HTR-8/SVneo (cell line): Measurements from ENCODE around the gene TNIK.

Experiments used
- DNase-seq: peaks from one replicate; pipeline ENCODE4 v3.0.0; 2011; ENCODE audit warnings: low spot score, mixed read lengths; ENCODE audit not compliant: insufficient read length
- FAIRE-seq: peaks from 2 replicates; lab custom pipeline; 2011; peaks lifted over from hg19 to GRCh38; lab: Jason Lieb, UNC

TNIK gene

DNA sequence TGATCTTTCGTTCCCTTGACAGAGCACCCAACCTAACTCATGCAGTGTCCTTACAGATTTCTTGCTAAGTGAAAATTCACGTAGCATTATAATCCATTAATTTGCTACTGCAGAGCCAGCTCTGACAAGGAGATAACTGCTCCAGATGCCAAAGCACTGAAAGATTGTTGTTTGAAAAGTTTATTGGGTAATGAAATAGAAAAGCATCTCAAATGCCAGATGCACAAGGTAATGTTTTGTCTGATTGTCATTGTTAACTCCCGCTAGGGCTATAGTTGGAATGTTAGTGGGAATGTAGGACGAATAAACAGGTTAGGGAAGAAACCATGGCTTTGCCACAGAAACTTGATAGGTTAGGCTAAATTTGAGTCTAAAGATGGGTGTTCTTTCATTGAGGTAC, 413.4 kb downstream of the TNIK start:
- no peak for FAIRE-seq

DNA sequence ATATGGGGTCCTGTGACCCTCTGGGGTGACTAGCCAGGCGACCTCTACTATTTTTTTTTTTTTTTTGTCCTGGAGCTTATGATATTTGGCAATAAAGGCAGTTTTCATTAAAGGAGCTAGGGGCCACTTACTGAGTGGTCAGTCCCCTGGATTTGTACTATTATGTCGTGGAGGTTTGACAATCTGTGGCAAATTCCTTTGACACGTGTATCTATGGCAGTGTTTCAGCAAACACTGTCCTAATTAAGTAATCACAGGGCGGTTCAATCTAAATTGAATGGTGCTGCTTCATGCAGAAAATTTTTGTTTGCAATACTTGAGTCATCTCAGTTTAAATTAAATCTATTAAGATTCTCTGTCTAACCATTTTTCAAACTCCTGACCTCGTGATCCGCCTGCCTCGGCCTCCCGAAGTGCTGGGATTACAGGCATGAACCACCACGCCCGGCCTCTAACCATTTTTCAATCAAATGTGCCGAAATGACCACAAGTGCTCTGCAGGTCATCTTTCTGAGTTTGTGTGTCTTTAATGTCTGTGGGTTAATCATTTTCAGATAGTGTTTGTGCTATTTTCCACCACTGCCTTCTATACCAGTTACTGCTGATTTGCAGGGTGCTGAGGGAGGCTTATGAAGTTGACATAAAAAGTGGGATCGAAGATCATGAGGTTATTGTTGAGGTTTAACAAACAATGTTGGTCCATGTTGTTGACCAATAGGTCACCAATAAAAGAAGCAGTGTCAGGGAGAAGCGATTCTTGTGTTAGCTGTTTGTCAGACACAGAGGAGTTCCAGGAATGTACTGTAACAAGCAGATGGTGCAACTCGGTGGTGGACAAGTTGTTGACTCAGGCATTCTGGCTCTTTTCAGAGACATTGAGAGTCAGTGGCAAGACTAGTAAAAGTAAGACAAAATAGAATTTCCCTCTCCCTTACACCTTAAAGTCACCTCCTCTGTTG, 415.1 kb downstream of the TNIK start:
- FAIRE-seq (no peak), DNase-seq (no peak)

More for the DNA sequence above, 413.4 kb downstream of the TNIK start:
- no peak for DNase-seq

- FAIRE-seq = no peak
- no peak for DNase-seq
Observed at GRCh38 chr3:171044384-171044783, 415.8 kb downstream of the TNIK start.

DNA sequence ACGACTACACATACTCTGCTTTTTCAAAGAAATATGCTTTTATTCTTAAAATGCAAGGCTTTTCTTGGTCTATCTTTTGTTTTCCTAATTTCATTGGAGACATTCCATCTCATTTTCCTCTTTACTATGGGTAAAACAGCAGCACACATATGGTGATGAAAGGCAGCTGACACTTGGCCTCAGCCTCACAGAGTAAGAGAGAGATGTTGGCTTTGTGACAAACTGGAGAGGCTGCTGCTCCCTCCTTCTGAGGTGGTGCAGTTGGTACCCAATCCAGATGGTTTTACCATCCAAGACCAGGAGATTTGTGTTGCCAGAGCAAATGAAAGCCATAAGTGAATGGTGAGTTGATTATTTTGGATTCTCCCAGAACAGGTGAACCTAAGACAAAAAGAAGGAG, 420.5 kb downstream of the TNIK start:
- no peak for DNase-seq
- no peak for FAIRE-seq

- FAIRE-seq = no peak
Observed at GRCh38 chr3:171038342-171038741, 421.9 kb downstream of the TNIK start.

DNA sequence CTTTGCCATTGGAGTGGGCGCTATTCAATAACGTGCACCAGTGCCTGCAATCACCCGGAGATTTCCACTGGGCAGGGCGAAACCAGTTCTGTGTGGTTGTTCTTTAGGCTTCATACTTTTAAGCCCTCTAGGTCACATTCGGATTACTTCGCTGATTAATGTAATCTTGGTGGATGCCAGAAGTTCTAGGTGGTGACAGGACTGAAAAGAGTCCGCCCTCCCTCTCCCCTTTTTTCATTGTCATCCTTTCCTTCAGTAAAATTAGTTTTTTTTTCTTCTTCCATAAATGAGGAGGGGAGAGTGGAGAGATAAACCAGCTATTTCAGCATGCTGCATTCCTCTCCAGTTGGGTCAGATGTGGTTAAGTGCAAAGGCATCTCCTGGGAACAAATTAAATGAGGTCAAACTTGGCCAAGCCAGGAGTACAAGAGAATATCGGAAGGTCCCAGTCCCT, 431.4 kb downstream of the TNIK start:
- FAIRE-seq (peak; percentile 77), DNase-seq (peak; percentile 69)

More at GRCh38 chr3:171038342-171038741, 421.9 kb downstream of the TNIK start:
- no peak for DNase-seq

- DNase-seq (peak; percentile 67), FAIRE-seq (peak; percentile 46)
Observed at GRCh38 chr3:171028025-171028778, 432.0 kb downstream of the TNIK start.

- DNase-seq (no peak), FAIRE-seq (no peak)
Observed at GRCh38 chr3:171026597-171027293, 433.5 kb downstream of the TNIK start, which contains the start of gene SLC2A2. SLC2A2 (minus strand) TSS chr3:171026720; CDS start chr3:171026670, 50 bp downstream.

- FAIRE-seq = no peak
- no peak for DNase-seq
Observed at GRCh38 chr3:171023566-171023965, 436.6 kb downstream of the TNIK start.

- DNase-seq (no peak), FAIRE-seq (no peak)
Observed at GRCh38 chr3:171021377-171021776, 438.8 kb downstream of the TNIK start.

DNA sequence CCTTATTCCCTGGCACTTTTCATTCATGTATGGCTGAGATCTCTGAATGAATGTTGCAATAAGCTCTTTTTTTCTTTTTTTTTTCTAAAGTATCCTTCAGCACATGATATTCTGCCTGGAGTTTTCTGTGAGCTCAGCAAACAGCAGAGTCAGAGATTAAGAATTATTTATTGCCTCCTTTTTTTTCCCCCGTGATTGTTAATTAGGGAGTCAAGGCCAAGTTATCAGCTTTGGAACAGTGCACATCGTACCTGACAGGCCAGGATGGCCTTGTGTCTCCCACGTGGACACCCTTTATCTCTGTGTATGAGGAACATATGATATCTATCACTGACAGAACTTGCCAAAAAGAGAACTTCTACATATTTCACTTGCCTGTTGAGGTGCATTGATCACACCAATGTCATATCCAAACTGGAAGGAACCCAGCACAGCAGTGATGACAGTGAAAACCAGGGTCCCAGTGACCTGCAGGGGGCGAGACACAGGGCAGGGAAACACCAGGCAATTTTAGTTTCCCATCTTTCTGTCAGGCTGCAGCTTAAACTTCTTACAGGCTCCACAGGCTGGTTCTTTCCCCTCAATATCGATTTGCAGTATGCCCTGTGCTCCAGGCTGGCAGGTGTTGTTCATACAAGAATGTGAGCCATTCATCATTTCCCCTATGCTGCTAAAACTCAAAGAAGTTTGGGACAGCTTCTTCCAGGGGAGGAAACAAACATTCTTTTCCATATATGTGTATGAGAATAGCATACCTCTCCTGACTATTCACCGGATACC, 441.9 kb downstream of the TNIK start:
- FAIRE-seq (no peak), DNase-seq (no peak)

DNA sequence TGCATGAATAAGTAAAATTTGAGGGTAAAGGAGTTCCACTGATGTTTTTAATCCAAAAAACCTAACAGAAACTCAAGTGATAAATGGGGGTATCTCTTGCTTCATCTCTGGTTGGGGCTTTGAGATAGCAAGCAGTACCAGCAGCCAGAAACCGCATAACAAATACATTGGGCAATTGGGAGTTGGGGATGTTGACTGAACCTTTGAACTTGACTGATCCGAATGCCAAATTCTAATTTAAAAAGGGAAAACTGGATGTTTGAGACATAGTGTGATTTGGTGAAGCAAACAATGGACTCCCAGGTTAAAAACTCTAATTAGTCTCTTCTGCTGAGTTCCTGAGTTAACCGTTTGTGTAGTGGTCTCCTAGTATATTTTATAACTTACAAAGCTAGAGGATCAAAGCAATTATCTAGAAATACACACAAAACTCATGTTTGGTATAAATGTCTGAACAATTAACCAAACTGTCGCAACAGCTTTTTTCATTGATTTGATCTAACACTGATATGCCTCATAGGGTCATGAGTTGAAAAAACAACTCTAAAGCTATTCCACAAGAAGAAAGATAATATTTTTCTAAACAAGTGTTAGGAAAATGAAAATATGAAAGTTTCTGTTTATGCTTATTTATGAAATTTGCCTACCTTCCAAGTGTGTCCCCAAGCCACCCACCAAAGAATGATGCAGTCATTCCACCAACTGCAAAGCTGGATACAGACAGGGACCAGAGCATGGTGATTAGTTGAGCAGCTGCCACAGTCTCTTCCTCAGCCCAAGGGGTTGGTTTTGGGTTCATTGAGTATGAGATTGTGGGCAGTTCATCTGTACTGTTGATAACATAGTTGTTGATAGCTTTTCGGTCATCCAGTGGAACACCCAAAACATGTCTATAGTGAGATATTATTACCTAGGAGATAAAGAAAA, 446.1 kb downstream of the TNIK start:
- FAIRE-seq = no peak
- no peak for DNase-seq

DNA sequence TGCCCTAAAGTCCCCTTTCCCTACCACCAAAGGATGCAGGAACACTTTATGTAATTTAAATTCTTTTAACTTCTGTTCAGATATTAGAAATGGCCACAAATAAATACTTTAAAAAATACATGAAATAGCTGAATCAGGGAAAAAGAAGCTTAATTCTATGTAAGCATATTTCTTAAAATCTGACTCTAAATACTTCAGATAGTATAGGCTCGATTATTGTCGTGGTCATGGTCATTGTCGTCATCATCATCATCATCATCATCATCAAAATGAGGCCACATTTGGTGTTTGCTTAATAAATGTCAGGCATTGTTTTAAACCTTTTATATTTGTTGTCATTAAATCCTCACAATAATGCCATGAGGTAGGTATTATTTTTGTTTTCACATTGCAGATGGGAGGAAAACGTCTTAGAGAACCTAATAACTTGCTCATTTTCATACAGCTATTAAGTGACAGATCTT, 448.3 kb downstream of the TNIK start:
- DNase-seq (no peak), FAIRE-seq (peak; percentile 59)
